Ascending aorta (tissue), 2 donors: ENCODE measurements around the gene NOC4L. TPM values are rescaled to one million over a fixed set of nuclear protein-coding genes. Genes with fewer than 3 reads are reported as not detected.

Experiments used
- DNase-seq, 2 donors: peaks; one replicate each; pipeline ENCODE4 v3.0.0-alpha.2; 2019; ENCODE audit warnings: low spot score in 2 of 2
- H3K27ac ChIP-seq, 2 donors: fragments of 200-600 bp; sonication (generic); one replicate each; pipeline ENCODE4 v1.5.1; 2016 to 2017; ENCODE audit warnings: mild to moderate bottlenecking in 1 of 2
- H3K27me3 ChIP-seq: fragments of 200-600 bp; sonication (generic); one replicate; pipeline ENCODE4 v1.5.1; 2017
- H3K36me3 ChIP-seq, 2 donors: fragments of 200-600 bp; sonication (generic); one replicate each; pipeline ENCODE4 v1.5.1; 2016
- H3K4me1 ChIP-seq, 2 donors: fragments of 200-600 bp; sonication (generic); one replicate each; pipeline ENCODE4 v1.5.1; 2016 to 2017; ENCODE audit warnings: mild to moderate bottlenecking in 1 of 2
- H3K4me3 ChIP-seq, 2 donors: fragments of 200-600 bp; sonication (generic); one replicate each; pipeline ENCODE4 v1.5.1; 2016 to 2017; ENCODE audit warnings: mild to moderate bottlenecking in 1 of 2
- H3K9me3 ChIP-seq, 2 donors: fragments of 200-600 bp; sonication (generic); one replicate each; pipeline ENCODE4 v1.5.1; 2016
- CTCF ChIP-seq, 3 experiments: fragments of 200-600 bp in 2 of 3; fragments of 450-650 bp in 1 of 3; sonication (generic) in 2 of 3; IDR thresholded peaks; one replicate each; pipeline ENCODE4 v1.5.1; 2016 to 2019; ENCODE audit warnings: antibody characterized with exemption in 3 of 3, mild to moderate bottlenecking in 1 of 3, moderate library complexity in 1 of 3
- intact Hi-C: fragments of 100-400 bp; cut with DNase I; formaldehyde crosslinking; loops from one replicate; pipeline ENCODE4 v1.15.1; 2023
- total RNA-seq: library from RNA; depleted of rRNA; stranded (reverse); fragments of >200 nt; gene quantifications from one replicate; pipeline ENCODE4 v1.1.0, GENCODE V29; 2016

NOC4L gene
- total RNA-seq, 1 donor from 2014 or later: 9.2 TPM

GRCh38 chr12:132117558-132117875, 26.7 kb upstream of the NOC4L start:
- peaks cover 56 to 82% of the 10 kb centered on the region in 2 donors for H3K36me3 ChIP-seq
- intact Hi-C loops: no loop called here
- TF ChIP-seq CTCF (IDR thresholded peaks at IDR 0.05): no peak
- H3K9me3 ChIP-seq: no peaks in the 10 kb centered on the region
- H3K27ac ChIP-seq: no peak overlapping the region
- H3K27me3 ChIP-seq: no peaks in the 10 kb centered on the region
- H3K4me1 ChIP-seq: no peaks in the 10 kb centered on the region
- H3K4me3 ChIP-seq: no peak overlapping the region
- DNase-seq: no peak

DNA sequence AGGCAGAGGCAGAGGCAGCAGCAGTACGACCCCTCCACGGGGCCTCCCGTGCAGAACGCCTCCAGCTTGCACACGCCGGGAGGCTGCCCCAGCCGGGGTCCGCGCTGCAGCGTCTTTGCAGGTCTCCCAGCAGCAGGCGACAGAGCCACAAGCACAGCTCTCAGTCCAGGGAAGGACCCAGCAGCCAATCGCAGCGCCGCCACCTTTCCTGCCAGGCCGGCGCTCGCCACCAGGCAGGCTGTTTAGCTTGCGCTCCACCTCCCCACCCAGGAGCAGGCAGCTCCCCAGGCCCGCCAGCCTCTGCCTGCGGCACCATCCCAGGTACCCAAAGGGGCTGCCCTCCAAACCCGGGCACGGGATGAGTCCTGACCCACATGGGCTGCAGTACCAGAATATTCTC, 25.4 kb upstream of the NOC4L start:
- no peak for TF ChIP-seq CTCF (IDR thresholded peaks at IDR 0.05)
- intact Hi-C loops: no loop called here
- Histone ChIP-seq H3K4me3 (no peak overlapping the region), H3K27ac (no peak overlapping the region), H3K36me3 (peaks cover 68 to 85% of the 10 kb centered on the region in 2 donors), H3K27me3 (no peaks in the 10 kb centered on the region), H3K4me1 (no peaks in the 10 kb centered on the region), H3K9me3 (no peaks in the 10 kb centered on the region)
- no peak for DNase-seq

- intact Hi-C loops: no loop called here
- Histone ChIP-seq H3K36me3 (peaks cover 62 to 82% of the 10 kb centered on the region in 2 donors), H3K27me3 (no peaks in the 10 kb centered on the region), H3K4me3 (no peak overlapping the region), H3K27ac (no peak overlapping the region), H3K9me3 (no peaks in the 10 kb centered on the region), H3K4me1 (no peaks in the 10 kb centered on the region)
- DNase-seq: no peak
- no peak for TF ChIP-seq CTCF (IDR thresholded peaks at IDR 0.05)
Measured at GRCh38 chr12:132121283-132121682, 23.0 kb upstream of the NOC4L start.

GRCh38 chr12:132123970-132124765, 20.1 kb upstream of the NOC4L start:
- no peak for DNase-seq
- intact Hi-C loops: no loop called here
- no peak overlapping the region for H3K27ac ChIP-seq
- H3K27me3 ChIP-seq: no peaks in the 10 kb centered on the region
- H3K36me3 ChIP-seq: peaks cover 74 to 91% of the 10 kb centered on the region in 2 donors
- H3K9me3 ChIP-seq: no peaks in the 10 kb centered on the region
- no peaks in the 10 kb centered on the region for H3K4me1 ChIP-seq
- TF ChIP-seq CTCF (IDR thresholded peaks at IDR 0.05): no peak
- H3K4me3 ChIP-seq: no peak overlapping the region

GRCh38 chr12:132124766-132125425, 19.4 kb upstream of the NOC4L start:
- H3K4me1 ChIP-seq: no peaks in the 10 kb centered on the region
- H3K27ac ChIP-seq: no peak overlapping the region
- no peak for DNase-seq
- H3K4me3 ChIP-seq: no peak overlapping the region
- intact Hi-C loops: no loop called here
- TF ChIP-seq CTCF (IDR thresholded peaks at IDR 0.05): no peak
- peaks cover 72 to 87% of the 10 kb centered on the region in 2 donors for H3K36me3 ChIP-seq
- H3K9me3 ChIP-seq: no peaks in the 10 kb centered on the region
- H3K27me3 ChIP-seq: no peaks in the 10 kb centered on the region
